ENCODE measurements around the gene ACTA2.

ACTA2 gene

GRCh38 chr10:88952647-88953111 is at the start of gene ACTA2:
Gene ACTA2 (minus strand): TSS chr10:88952773. CDS start chr10:88948930, 3,843 bp downstream.
- Histone ChIP-seq H3K27me3 (ENCODE audit: low read length) (no peaks in the 10 kb centered on the region), H3K4me2 (ENCODE audit: low read depth, low read length, poor library complexity, severe bottlenecking) (no peak within 1 kb of the TSS), H3K9me3 (ENCODE audit: insufficient read depth, low read length) (no peaks in the 10 kb centered on the region), H3K27ac (ENCODE audit: low read depth, low read length) (no peak within 1 kb of the TSS), H3K79me2 (ENCODE audit: insufficient read depth, low read length) (no peaks in the 10 kb centered on the region), H3K4me3 (ENCODE audit: insufficient read depth, low read length, poor library complexity, severe bottlenecking) (no peak within 1 kb of the TSS), H4K20me1 (ENCODE audit: low read depth, low read length) (no peaks in the 10 kb centered on the region), H3K36me3 (ENCODE audit: low read length) (no peaks in the 10 kb centered on the region), H3K9me2 (replicated peaks; ENCODE audit: insufficient read depth, low read length) (no peaks in the 10 kb centered on the region), H3F3A (ENCODE audit: insufficient read depth) (no peaks in the 10 kb centered on the region), H3K9ac (ENCODE audit: low read length) (no peak within 1 kb of the TSS), H2AFZ (ENCODE audit: low read depth, low read length, severe bottlenecking) (no peak within 1 kb of the TSS)
- TF ChIP-seq EZH2phosphoT487 (conservative IDR thresholded peaks at IDR 0.05; ENCODE audit: low read length) (no peak), CTCF (IDR thresholded peaks at IDR 0.05; ENCODE audit: insufficient read depth, low read length, poor library complexity, severe bottlenecking) (no peak)

DNA sequence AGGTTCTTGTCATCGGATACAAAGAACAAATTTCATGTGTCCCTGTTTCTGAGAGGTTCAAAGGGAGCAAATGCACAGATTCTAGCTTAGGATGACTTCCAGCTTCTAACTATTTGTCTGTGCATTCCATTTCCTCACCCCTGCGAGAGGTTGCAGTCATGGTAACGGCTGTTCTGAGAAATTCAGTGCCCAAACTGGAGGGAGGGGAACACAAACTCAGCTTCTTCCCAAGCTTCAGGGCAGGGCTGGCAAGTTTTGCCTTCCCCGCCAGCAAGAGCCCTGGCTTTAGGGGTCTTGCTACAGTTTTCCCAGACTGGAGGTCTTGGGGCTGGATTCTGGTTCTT is 49.1 kb upstream of the ACTA2 start:
- Histone ChIP-seq H3K9ac (ENCODE audit: low read length) (no peak overlapping the region), H3F3A (ENCODE audit: insufficient read depth) (no peaks in the 10 kb centered on the region), H3K27me3 (ENCODE audit: low read length) (no peaks in the 10 kb centered on the region), H3K4me2 (ENCODE audit: low read depth, low read length, poor library complexity, severe bottlenecking) (no peak overlapping the region), H4K20me1 (ENCODE audit: low read depth, low read length) (no peaks in the 10 kb centered on the region), H3K4me3 (ENCODE audit: insufficient read depth, low read length, poor library complexity, severe bottlenecking) (no peak overlapping the region), H2AFZ (ENCODE audit: low read depth, low read length, severe bottlenecking) (no peak overlapping the region), H3K9me3 (ENCODE audit: insufficient read depth, low read length) (no peaks in the 10 kb centered on the region), H3K9me2 (replicated peaks; ENCODE audit: insufficient read depth, low read length) (no peaks in the 10 kb centered on the region), H3K36me3 (ENCODE audit: low read length) (no peaks in the 10 kb centered on the region), H3K79me2 (ENCODE audit: insufficient read depth, low read length) (no peaks in the 10 kb centered on the region), H3K27ac (ENCODE audit: low read depth, low read length) (no peak overlapping the region)
- TF ChIP-seq EZH2phosphoT487 (conservative IDR thresholded peaks at IDR 0.05; ENCODE audit: low read length) (no peak), CTCF (IDR thresholded peaks at IDR 0.05; ENCODE audit: insufficient read depth, low read length, poor library complexity, severe bottlenecking) (no peak)

GRCh38 chr10:89001024-89001728 is 48.6 kb upstream of the ACTA2 start:
- Histone ChIP-seq H3K4me3 (ENCODE audit: insufficient read depth, low read length, poor library complexity, severe bottlenecking) (no peak overlapping the region), H3K9me3 (ENCODE audit: insufficient read depth, low read length) (no peaks in the 10 kb centered on the region), H3K27ac (ENCODE audit: low read depth, low read length) (no peak overlapping the region), H3K4me2 (ENCODE audit: low read depth, low read length, poor library complexity, severe bottlenecking) (no peak overlapping the region), H3K9me2 (replicated peaks; ENCODE audit: insufficient read depth, low read length) (no peaks in the 10 kb centered on the region), H3K27me3 (ENCODE audit: low read length) (no peaks in the 10 kb centered on the region), H3K79me2 (ENCODE audit: insufficient read depth, low read length) (no peaks in the 10 kb centered on the region), H3K9ac (ENCODE audit: low read length) (no peak overlapping the region), H2AFZ (ENCODE audit: low read depth, low read length, severe bottlenecking) (no peak overlapping the region), H3F3A (ENCODE audit: insufficient read depth) (no peaks in the 10 kb centered on the region), H3K36me3 (ENCODE audit: low read length) (no peaks in the 10 kb centered on the region), H4K20me1 (ENCODE audit: low read depth, low read length) (no peaks in the 10 kb centered on the region)
- TF ChIP-seq CTCF (IDR thresholded peaks at IDR 0.05; ENCODE audit: insufficient read depth, low read length, poor library complexity, severe bottlenecking) (no peak), EZH2phosphoT487 (conservative IDR thresholded peaks at IDR 0.05; ENCODE audit: low read length) (no peak)
